ENCODE data around the gene HIBCH.

Gene HIBCH

GRCh38 chr2:190325588-190325987, 6.0 kb upstream of the HIBCH start:
- Histone ChIP-seq H4K91ac (ENCODE audit: low read length) (no peak overlapping the region), H2BK15ac (ENCODE audit: low read depth, poor library complexity, severe bottlenecking) (no peak overlapping the region), H3K4ac (ENCODE audit: low read depth in 1 of 2, low read length in 2 of 2) (no peak overlapping the region), H3K4me3 (ENCODE audit: insufficient read depth in 1 of 2, low read depth in 1 of 2, low read length in 2 of 2) (no peak overlapping the region), H3K4me1 (ENCODE audit: control insufficient read depth, insufficient read depth, low read depth, low read length) (no peaks in the 10 kb centered on the region), H3K27me3 (ENCODE audit: control insufficient read depth in 1 of 2, insufficient read depth in 1 of 2, low read length in 2 of 2) (no peaks in the 10 kb centered on the region), H3K79me1 (replicated peaks; ENCODE audit: low read length, poor library complexity, severe bottlenecking) (no peaks in the 10 kb centered on the region), H2BK120ac (ENCODE audit: low read depth, low read length) (no peak overlapping the region), H3K4me2 (ENCODE audit: low read length, poor library complexity, severe bottlenecking) (no peak overlapping the region), H4K8ac (ENCODE audit: low read length) (no peak overlapping the region), H3K18ac (ENCODE audit: low read depth in 1 of 2, low read length in 2 of 2) (no peak overlapping the region), H2BK5ac (ENCODE audit: low read depth, low read length, poor library complexity, severe bottlenecking) (no peak overlapping the region), H2BK12ac (ENCODE audit: low read length in 2 of 2) (no peak overlapping the region), H3K23ac (ENCODE audit: low read length in 2 of 2) (no peak overlapping the region), H2AK5ac (ENCODE audit: low read length, severe bottlenecking) (no peak overlapping the region), H3K36me3 (ENCODE audit: control insufficient read depth in 1 of 2, insufficient read depth in 2 of 2, low read depth in 1 of 2, low read length in 2 of 2) (no peaks in the 10 kb centered on the region), H3K9ac (ENCODE audit: low read length) (no peak overlapping the region), H3K9me3 (ENCODE audit: control insufficient read depth, low read length) (no peaks in the 10 kb centered on the region), H3K14ac (ENCODE audit: low read length in 2 of 2) (no peak overlapping the region), H2AFZ (ENCODE audit: low read depth, low read length) (no peak overlapping the region), H3K27ac (ENCODE audit: low read length, poor library complexity, severe bottlenecking) (no peak overlapping the region)
- WGBS, result 90% methylated on average over 1 of the region's 2 CpGs
- no peak for DNase-seq

GRCh38 chr2:190323406-190323805, 3.8 kb upstream of the HIBCH start:
- no peak overlapping the region for H2BK5ac ChIP-seq (ENCODE audit: low read depth, low read length, poor library complexity, severe bottlenecking)
- H3K23ac ChIP-seq (ENCODE audit: low read length in 2 of 2), result no peak overlapping the region
- peaks cover under 1% of the 10 kb centered on the region for H3K4me1 ChIP-seq (ENCODE audit: control insufficient read depth, insufficient read depth, low read depth, low read length)
- no peak overlapping the region for H3K14ac ChIP-seq (ENCODE audit: low read length in 2 of 2)
- no peak overlapping the region for H2AFZ ChIP-seq (ENCODE audit: low read depth, low read length)
- no peak overlapping the region for H2BK12ac ChIP-seq (ENCODE audit: low read length in 2 of 2)
- no peak overlapping the region for H2BK15ac ChIP-seq (ENCODE audit: low read depth, poor library complexity, severe bottlenecking)
- no peak overlapping the region for H3K18ac ChIP-seq (ENCODE audit: low read depth in 1 of 2, low read length in 2 of 2)
- no peak overlapping the region for H2AK5ac ChIP-seq (ENCODE audit: low read length, severe bottlenecking)
- H4K8ac ChIP-seq (ENCODE audit: low read length), result no peak overlapping the region
- H3K9me3 ChIP-seq (ENCODE audit: control insufficient read depth, low read length), result no peaks in the 10 kb centered on the region
- DNase-seq, result no peak
- no peak overlapping the region for H3K27ac ChIP-seq (ENCODE audit: low read length, poor library complexity, severe bottlenecking)
- H2BK120ac ChIP-seq (ENCODE audit: low read depth, low read length), result no peak overlapping the region
- H3K27me3 ChIP-seq (ENCODE audit: control insufficient read depth in 1 of 2, insufficient read depth in 1 of 2, low read length in 2 of 2), result no peaks in the 10 kb centered on the region
- H4K91ac ChIP-seq (ENCODE audit: low read length), result no peak overlapping the region
- H3K36me3 ChIP-seq (ENCODE audit: control insufficient read depth in 1 of 2, insufficient read depth in 2 of 2, low read depth in 1 of 2, low read length in 2 of 2), result no peaks in the 10 kb centered on the region
- peaks cover under 1% of the 10 kb centered on the region for H3K79me1 ChIP-seq (replicated peaks; ENCODE audit: low read length, poor library complexity, severe bottlenecking)
- H3K4me2 ChIP-seq (ENCODE audit: low read length, poor library complexity, severe bottlenecking), result no peak overlapping the region
- no peak overlapping the region for H3K4ac ChIP-seq (ENCODE audit: low read depth in 1 of 2, low read length in 2 of 2)
- no peak overlapping the region for H3K4me3 ChIP-seq (ENCODE audit: insufficient read depth in 1 of 2, low read depth in 1 of 2, low read length in 2 of 2)
- H3K9ac ChIP-seq (ENCODE audit: low read length), result no peak overlapping the region

- Histone ChIP-seq H3K79me1 (replicated peaks; ENCODE audit: low read length, poor library complexity, severe bottlenecking) (peaks cover 18% of the 10 kb centered on the region), H2BK15ac (ENCODE audit: low read depth, poor library complexity, severe bottlenecking) (peak overlapping the region; percentile 12), H3K4me1 (ENCODE audit: control insufficient read depth, insufficient read depth, low read depth, low read length) (peaks cover 5% of the 10 kb centered on the region), H2AFZ (ENCODE audit: low read depth, low read length) (peak overlapping the region; percentile 77), H3K27ac (ENCODE audit: low read length, poor library complexity, severe bottlenecking) (no peak overlapping the region), H2BK120ac (ENCODE audit: low read depth, low read length) (no peak overlapping the region), H3K4ac (ENCODE audit: low read depth in 1 of 2, low read length in 2 of 2) (peak overlapping the region in 1 of 2 experiments; percentile 91), H2BK12ac (ENCODE audit: low read length in 2 of 2) (no peak overlapping the region), H3K27me3 (ENCODE audit: control insufficient read depth in 1 of 2, insufficient read depth in 1 of 2, low read length in 2 of 2) (no peaks in the 10 kb centered on the region), H3K14ac (ENCODE audit: low read length in 2 of 2) (no peak overlapping the region), H3K4me2 (ENCODE audit: low read length, poor library complexity, severe bottlenecking) (peak overlapping the region; percentile 16), H3K4me3 (ENCODE audit: insufficient read depth in 1 of 2, low read depth in 1 of 2, low read length in 2 of 2) (no peak overlapping the region), H3K18ac (ENCODE audit: low read depth in 1 of 2, low read length in 2 of 2) (no peak overlapping the region), H2AK5ac (ENCODE audit: low read length, severe bottlenecking) (no peak overlapping the region), H2BK5ac (ENCODE audit: low read depth, low read length, poor library complexity, severe bottlenecking) (no peak overlapping the region), H3K23ac (ENCODE audit: low read length in 2 of 2) (no peak overlapping the region), H3K9me3 (ENCODE audit: control insufficient read depth, low read length) (no peaks in the 10 kb centered on the region), H4K8ac (ENCODE audit: low read length) (no peak overlapping the region), H3K36me3 (ENCODE audit: control insufficient read depth in 1 of 2, insufficient read depth in 2 of 2, low read depth in 1 of 2, low read length in 2 of 2) (no peaks in the 10 kb centered on the region), H3K9ac (ENCODE audit: low read length) (peak overlapping the region; percentile 86), H4K91ac (ENCODE audit: low read length) (no peak overlapping the region)
- no peak for DNase-seq
- 96% methylated on average over 3 of the region's 4 CpGs for WGBS
These were observed 1.1 kb upstream of the HIBCH start for GRCh38 chr2:190320696-190321095.

GRCh38 chr2:190318931-190319554, 583 bp downstream of the HIBCH start:
- 9% methylated on average over 10 of the region's 12 CpGs for WGBS
- no peak overlapping the region for H4K91ac ChIP-seq (ENCODE audit: low read length)
- no peak overlapping the region for H2BK15ac ChIP-seq (ENCODE audit: low read depth, poor library complexity, severe bottlenecking)
- peaks cover 19% of the 10 kb centered on the region for H3K79me1 ChIP-seq (replicated peaks; ENCODE audit: low read length, poor library complexity, severe bottlenecking)
- no peaks in the 10 kb centered on the region for H3K36me3 ChIP-seq (ENCODE audit: control insufficient read depth in 1 of 2, insufficient read depth in 2 of 2, low read depth in 1 of 2, low read length in 2 of 2)
- peak overlapping the region; percentile 78 for H3K27ac ChIP-seq (ENCODE audit: low read length, poor library complexity, severe bottlenecking)
- peaks cover 8% of the 10 kb centered on the region for H3K4me1 ChIP-seq (ENCODE audit: control insufficient read depth, insufficient read depth, low read depth, low read length)
- H3K4ac ChIP-seq (ENCODE audit: low read depth in 1 of 2, low read length in 2 of 2), result no peak overlapping the region
- peak overlapping the region in 1 of 2 experiments; percentile 29 for H3K23ac ChIP-seq (ENCODE audit: low read length in 2 of 2)
- peak overlapping the region in 1 of 2 experiments; percentile 4 for H3K14ac ChIP-seq (ENCODE audit: low read length in 2 of 2)
- peak overlapping the region; percentile 71 to 86 for H3K4me3 ChIP-seq (ENCODE audit: insufficient read depth in 1 of 2, low read depth in 1 of 2, low read length in 2 of 2)
- H3K9me3 ChIP-seq (ENCODE audit: control insufficient read depth, low read length), result no peaks in the 10 kb centered on the region
- no peaks in the 10 kb centered on the region for H3K27me3 ChIP-seq (ENCODE audit: control insufficient read depth in 1 of 2, insufficient read depth in 1 of 2, low read length in 2 of 2)
- no peak overlapping the region for H2AK5ac ChIP-seq (ENCODE audit: low read length, severe bottlenecking)
- no peak overlapping the region for H2BK5ac ChIP-seq (ENCODE audit: low read depth, low read length, poor library complexity, severe bottlenecking)
- no peak overlapping the region for H4K8ac ChIP-seq (ENCODE audit: low read length)
- peak overlapping the region; percentile 52 to 58 for H3K18ac ChIP-seq (ENCODE audit: low read depth in 1 of 2, low read length in 2 of 2)
- H2AFZ ChIP-seq (ENCODE audit: low read depth, low read length), result no peak overlapping the region
- no peak overlapping the region for H2BK120ac ChIP-seq (ENCODE audit: low read depth, low read length)
- peak overlapping the region; percentile 86 for H3K9ac ChIP-seq (ENCODE audit: low read length)
- no peak for DNase-seq
- no peak overlapping the region for H2BK12ac ChIP-seq (ENCODE audit: low read length in 2 of 2)
- H3K4me2 ChIP-seq (ENCODE audit: low read length, poor library complexity, severe bottlenecking), result peak overlapping the region; percentile 95

All from mesenchymal stem cell (in vitro differentiated cells and primary cell).